Panc1 (cell line): ENCODE data around the gene CRTAC1. TPM values are rescaled to one million over a fixed set of nuclear protein-coding genes. Genes with fewer than 3 reads are reported as not detected.

Experiments
- ATAC-seq: fragments of 200-7000 bp; cut with Tn5 transposase; 2 replicates; pipeline ENCODE4 v1.9.1; 2020; ENCODE audit warnings: mild to moderate bottlenecking, moderate library complexity
- BruUV-seq: library from RNA; stranded (reverse); fragments of 400-500 nt; replicated peaks from 2 replicates; lab custom pipeline; 2021; lab: Mats Ljungman, UMichigan
- CTCF ChIA-PET: fragments of 300-600 bp; sonication (Branson Sonifier 250); formaldehyde crosslinking; loops from one replicate; lab custom pipeline; 2022; ENCODE audit warnings: antibody characterized with exemption; lab: Charles Lee
- POLR2A ChIA-PET: fragments of 300-600 bp; sonication (Branson Sonifier 250); formaldehyde crosslinking; loops from one replicate; lab custom pipeline; 2022; ENCODE audit warnings: antibody characterized with exemption; lab: Charles Lee
- DNase-seq: peaks from one replicate; pipeline ENCODE4 v3.0.0-alpha.2; 2010; ENCODE audit warnings: low read depth, low spot score
- H3K27ac ChIP-seq: 2 replicates; pipeline ENCODE4 v1.5.1; 2011; ENCODE audit warnings: mild to moderate bottlenecking, low read length, inconsistent platforms
- H3K27me3 ChIP-seq: fragments of 200-500 bp; sonication (Bioruptor generic); 2 replicates; pipeline ENCODE4 v1.6.0; 2014; ENCODE audit warnings: low read length, inconsistent platforms; ENCODE audit not compliant: control insufficient read depth, insufficient read depth
- H3K36me3 ChIP-seq: fragments of 200-500 bp; sonication (Bioruptor generic); 2 replicates; pipeline ENCODE4 v1.5.1; 2014; ENCODE audit warnings: inconsistent platforms, mild to moderate bottlenecking, low read length, moderate library complexity; ENCODE audit not compliant: control insufficient read depth, insufficient read depth
- H3K4me1 ChIP-seq: 2 replicates; pipeline ENCODE4 v1.5.1; 2011; ENCODE audit warnings: inconsistent platforms, mild to moderate bottlenecking, low read length, moderate library complexity; ENCODE audit not compliant: control insufficient read depth, insufficient read depth
- H3K4me3 ChIP-seq, 2 experiments: 2 replicates each; pipeline ENCODE4 v1.5.1; 2011 to 2012; ENCODE audit warnings: low read depth in 2 of 2, low read length in 2 of 2, mild to moderate bottlenecking in 2 of 2, inconsistent platforms in 1 of 2, moderate library complexity in 1 of 2
- H3K9me3 ChIP-seq: fragments of 200-500 bp; sonication (Bioruptor generic); 2 replicates; pipeline ENCODE4 v1.5.1; 2014; ENCODE audit warnings: low read depth, mild to moderate bottlenecking, inconsistent platforms, low read length, moderate library complexity; ENCODE audit not compliant: control insufficient read depth, insufficient read depth
- CTCF ChIP-seq: fragments of 450-650 bp; IDR thresholded peaks from 2 replicates; pipeline ENCODE4 v1.5.1; 2017; ENCODE audit warnings: mild to moderate bottlenecking
- POLR2AphosphoS5 ChIP-seq: IDR thresholded peaks from 2 replicates; pipeline ENCODE4 v1.6.1; 2012; ENCODE audit warnings: mild to moderate bottlenecking, low read depth, low read length, moderate library complexity
- REST ChIP-seq, 2 experiments: IDR thresholded peaks; 2 replicates each; pipeline ENCODE4 v1.6.1; 2011 to 2012; ENCODE audit warnings: low read depth in 2 of 2, control low read depth in 1 of 2, low read length in 1 of 2, mild to moderate bottlenecking in 1 of 2, moderate library complexity in 1 of 2; ENCODE audit not compliant: insufficient read depth in 1 of 2
- SIN3A ChIP-seq: IDR thresholded peaks from 2 replicates; pipeline ENCODE4 v1.6.1; 2012; ENCODE audit warnings: low read depth, mild to moderate bottlenecking, low read length, moderate library complexity, borderline replicate concordance; ENCODE audit not compliant: insufficient read depth
- TCF7L2 ChIP-seq: IDR thresholded peaks from 2 replicates; pipeline ENCODE4 v1.6.1; 2011; ENCODE audit warnings: mild to moderate bottlenecking, low read depth, low read length, inconsistent platforms
- in situ Hi-C: cut with HindIII; loops from 2 replicates; pipeline ENCODE4 v1.10.0; 2016; ENCODE audit warnings: low sequenced_read_pairs, low pct_unique_long_range_greater_than_20kb
- intact Hi-C: fragments of 100-400 bp; cut with micrococcal nuclease; formaldehyde crosslinking; loops from one replicate; pipeline ENCODE4 v1.10.0; 2022; ENCODE audit not compliant: unreplicated experiment
- total RNA-seq: library from RNA; stranded (reverse); gene quantifications from one replicate; pipeline ENCODE4 v1.2.1, GENCODE V29; 2021; ENCODE audit not compliant: unreplicated experiment

CRTAC1 gene
- total RNA-seq, 1 experiment from 2014 or later: 0.23 TPM

GRCh38 chr10:97816609-97817008 is 213.8 kb downstream of the CRTAC1 start:
- no peak overlapping the region for H3K27ac ChIP-seq
- no peaks in the 10 kb centered on the region for H3K36me3 ChIP-seq
- BruUV-seq: no TSS peak
- ATAC-seq (no peak), DNase-seq (no peak)
- in situ Hi-C loops (no loop called here), intact Hi-C loops (no loop called here)
- ChIA-PET CTCF (no interaction called here), POLR2A (no interaction called here)
- no peaks in the 10 kb centered on the region for H3K9me3 ChIP-seq
- H3K4me3 ChIP-seq: no peak overlapping the region
- H3K4me1 ChIP-seq: no peaks in the 10 kb centered on the region
- H3K27me3 ChIP-seq: no peaks in the 10 kb centered on the region
- TF ChIP-seq TCF7L2 (no peak), CTCF (no peak), SIN3A (no peak), POLR2AphosphoS5 (no peak), REST (IDR thresholded peaks at IDR 0.05; ENCODE audit: insufficient read depth in 1 of 2, low read depth in 2 of 2, low read length in 1 of 2) (no peak)

Other genes with a start within 250 kb of the CRTAC1 start
- 1.5 TPM for gene GOLGA7B, start 180.8 kb downstream of the CRTAC1 start, total RNA-seq
- 15.9 TPM for gene R3HCC1L, start 104.0 kb upstream of the CRTAC1 start, total RNA-seq
- gene LOXL4, start 237.6 kb upstream of the CRTAC1 start, total RNA-seq: 17.7 TPM